K562 (cell line): ENCODE results near the gene ANXA2. TPM values are rescaled to one million over a fixed set of nuclear protein-coding genes. Genes with fewer than 3 reads are reported as not detected.
A peak's percentile ranks its signal among the peaks of the same experiment; 100 is the strongest.

Experiments used
- ATAC-seq: fragments of 200-7000 bp; cut with Tn5 transposase; 3 replicates; pipeline ENCODE4 v1.9.1; 2020; ENCODE audit warnings: moderate library complexity
- BruUV-seq: library from RNA; stranded (reverse); fragments of 400-500 nt; replicated peaks from 2 replicates; lab custom pipeline; 2021; lab: Mats Ljungman, UMichigan
- CTCF ChIA-PET: fragments of 300-600 bp; formaldehyde crosslinking; extraction: SDS; loops from one replicate; lab custom pipeline; 2021; ENCODE audit warnings: low intra/inter-chr PET ratio; lab: Yijun Ruan, JAX
- POLR2A ChIA-PET: fragments of 300-600, 350-650 bp; sonication (Branson Sonifier 250); formaldehyde crosslinking; extraction: SDS; loops from one replicate; lab custom pipeline; 2021; ENCODE audit warnings: antibody characterized with exemption, inconsistent platforms; lab: Yijun Ruan, JAX
- DNase-seq, 4 experiments: peaks; one replicate each; pipeline versions ENCODE4 v3.0.0 to v3.0.0-alpha.2; 2011 to 2018; ENCODE audit warnings: low spot score in 3 of 4, mixed read lengths in 3 of 4; ENCODE audit errors: extremely low read depth in 1 of 4
- FAIRE-seq: peaks from 2 replicates; lab custom pipeline; 2011; peaks lifted over from hg19 to GRCh38; lab: Jason Lieb, UNC
- H2AFZ ChIP-seq: 2 replicates; pipeline ENCODE4 v1.6.0; 2011; ENCODE audit warnings: low read depth, low read length, control low read depth, inconsistent platforms
- H3K27ac ChIP-seq: fragments of 200-600 bp; 3 replicates; pipeline ENCODE4 v1.8.0; 2011; ENCODE audit warnings: low read depth, mild to moderate bottlenecking, control low read depth, inconsistent platforms, low read length, moderate library complexity, mixed read lengths; ENCODE audit errors: extremely low read depth
- H3K27me3 ChIP-seq, 2 experiments: fragments of 300-600 bp in 1 of 2; 2 replicates in 1 of 2; 3 replicates in 1 of 2; pipeline versions ENCODE4 v1.6.0 to v1.8.0; 2011; ENCODE audit warnings: inconsistent platforms in 2 of 2, low read length in 2 of 2, mild to moderate bottlenecking in 1 of 2, mixed read lengths in 1 of 2, moderate library complexity in 1 of 2; ENCODE audit not compliant: control insufficient read depth in 2 of 2, insufficient read depth in 2 of 2
- H3K36me3 ChIP-seq: fragments of 300-600 bp; 3 replicates; pipeline ENCODE4 v1.8.0; 2011; ENCODE audit warnings: mild to moderate bottlenecking, low read length, inconsistent platforms; ENCODE audit not compliant: control insufficient read depth, insufficient read depth
- H3K4me1 ChIP-seq, 2 experiments: fragments of 200-600 bp in 1 of 2; replicated peaks in 1 of 2; 2 replicates in 1 of 2; 3 replicates in 1 of 2; pipeline versions ENCODE4 v1.5.1 to v1.8.0; 2011; ENCODE audit warnings: inconsistent platforms in 2 of 2, low read length in 2 of 2, mild to moderate bottlenecking in 1 of 2, mixed read lengths in 1 of 2, moderate library complexity in 1 of 2; ENCODE audit not compliant: control insufficient read depth in 2 of 2, insufficient read depth in 2 of 2
- H3K4me2 ChIP-seq: 2 replicates; pipeline ENCODE4 v1.6.1; 2011; ENCODE audit warnings: low read length, control low read depth, inconsistent platforms, mixed read lengths; ENCODE audit not compliant: insufficient read depth
- H3K4me3 ChIP-seq: fragments of 200-600 bp; sonication (generic), shearing (Covaris generic); 2 replicates; pipeline ENCODE4 v1.5.1; 2016; ENCODE audit warnings: control low read depth, inconsistent platforms
- H3K79me2 ChIP-seq: fragments of 200-600 bp; 3 replicates; pipeline ENCODE4 v1.8.0; 2011; ENCODE audit warnings: low read length, inconsistent platforms; ENCODE audit not compliant: control insufficient read depth, insufficient read depth
- H3K9ac ChIP-seq, 2 experiments: 2 replicates each; pipeline versions ENCODE4 v1.6.0 to v1.6.1; 2011; ENCODE audit warnings: low read depth in 2 of 2, low read length in 2 of 2, control low read depth in 1 of 2, inconsistent platforms in 1 of 2, mild to moderate bottlenecking in 1 of 2, mixed read lengths in 1 of 2; ENCODE audit not compliant: insufficient read depth in 1 of 2
- H3K9me1 ChIP-seq: one replicate; pipeline ENCODE4 v1.6.0; 2011; ENCODE audit warnings: inconsistent platforms, mild to moderate bottlenecking, low read length, moderate library complexity; ENCODE audit not compliant: control insufficient read depth, insufficient read depth
- H3K9me3 ChIP-seq: replicated peaks from 2 replicates; pipeline ENCODE4 v1.5.1; 2011; ENCODE audit warnings: low read depth, low read length, inconsistent platforms; ENCODE audit not compliant: control insufficient read depth, insufficient read depth
- H4K20me1 ChIP-seq: replicated peaks from 2 replicates; pipeline ENCODE4 v1.6.1; 2011; ENCODE audit warnings: low read length, inconsistent platforms, mixed read lengths; ENCODE audit not compliant: control insufficient read depth, insufficient read depth
- CEBPB ChIP-seq: fragments of 450-650 bp; IDR thresholded peaks from 2 replicates; pipeline ENCODE4 v1.6.1; 2016; ENCODE audit warnings: missing genetic modification characterization, missing compliant biosample characterization
- ETV6 ChIP-seq, 3 experiments: fragments of 150-350 bp in 1 of 3; sonication (generic) in 1 of 3; formaldehyde crosslinking in 1 of 3; IDR thresholded peaks; 2 replicates each; pipeline versions ENCODE4 v1.6.1 to v1.8.0; 2014 to 2022; ENCODE audit warnings: borderline replicate concordance in 2 of 3, low read depth in 2 of 3, antibody characterized with exemption in 1 of 3, low read length in 1 of 3, mild to moderate bottlenecking in 1 of 3, missing genetic modification reagents in 1 of 3
- NR3C1 ChIP-seq: sonication (generic); formaldehyde crosslinking; IDR thresholded peaks from 2 replicates; pipeline ENCODE4 v1.8.1; 2022; ENCODE audit warnings: missing genetic modification reagents
- WGBS: fragments of 100-300 bp; shearing (Covaris generic); methylation state at CpG from one replicate; pipeline ENCODE4 v1.1.6; 2016; ENCODE audit warnings: low coverage, mixed read lengths; ENCODE audit not compliant: insufficient coverage; ENCODE audit errors: missing lambda C conversion rate; 5-methylcytosine and 5-hydroxymethylcytosine counted together
- in situ Hi-C: fragments of 300-500 bp; cut with MboI; formaldehyde crosslinking; loops from 4 replicates; pipeline ENCODE4 v1.15.0; 2018; ENCODE audit warnings: inconsistent platforms, mixed read lengths
- intact Hi-C: fragments of 100-400 bp; cut with micrococcal nuclease; formaldehyde crosslinking; loops from 2 replicates; pipeline ENCODE4 v1.14.2; 2022
- polyA plus RNA-seq, 8 experiments: library from polyadenylated mRNA; depleted of rRNA in 4 of 8; stranded (reverse) in 5 of 8; unstranded in 3 of 8; fragments of >200 nt; fragmentation: Nextera tagmentation in 2 of 8; fragmentation: Illumina TruSeq in 1 of 8; extraction: Ambion mirVana in 2 of 8; extraction: Trizol in 1 of 8; gene quantifications; 2 replicates each; pipeline versions ENCODE4 v1.2.1 to v1.2.3, GENCODE V29; 2011 to 2014; ENCODE audit warnings: inconsistent platforms in 1 of 8, missing spikeins in 1 of 8
- total RNA-seq, 7 experiments: library from RNA; depleted of rRNA in 6 of 7; stranded (reverse); fragments of >200 nt in 6 of 7; fragmentation: Illumina TruSeq in 2 of 7; extraction: Trizol in 2 of 7; gene quantifications; 2 replicates each; pipeline versions ENCODE4 v1.2.1 to v1.2.3, GENCODE V29; 2011 to 2021; ENCODE audit warnings: low replicate concordance in 1 of 7
- TF ChIP-seq, protein P1 (sequence below): sonication (generic); formaldehyde crosslinking; IDR thresholded peaks from 2 replicates; pipeline ENCODE4 v1.5.0; 2020; ENCODE audit warnings: missing genetic modification reagents

The ANXA2 gene
- total and polyA plus RNA-seq, 9 of the 15 experiments (the other 6 are each of a cell fraction or from before 2014, with no cell fraction given): 301 to 1,102 (median 452) TPM

DNA sequence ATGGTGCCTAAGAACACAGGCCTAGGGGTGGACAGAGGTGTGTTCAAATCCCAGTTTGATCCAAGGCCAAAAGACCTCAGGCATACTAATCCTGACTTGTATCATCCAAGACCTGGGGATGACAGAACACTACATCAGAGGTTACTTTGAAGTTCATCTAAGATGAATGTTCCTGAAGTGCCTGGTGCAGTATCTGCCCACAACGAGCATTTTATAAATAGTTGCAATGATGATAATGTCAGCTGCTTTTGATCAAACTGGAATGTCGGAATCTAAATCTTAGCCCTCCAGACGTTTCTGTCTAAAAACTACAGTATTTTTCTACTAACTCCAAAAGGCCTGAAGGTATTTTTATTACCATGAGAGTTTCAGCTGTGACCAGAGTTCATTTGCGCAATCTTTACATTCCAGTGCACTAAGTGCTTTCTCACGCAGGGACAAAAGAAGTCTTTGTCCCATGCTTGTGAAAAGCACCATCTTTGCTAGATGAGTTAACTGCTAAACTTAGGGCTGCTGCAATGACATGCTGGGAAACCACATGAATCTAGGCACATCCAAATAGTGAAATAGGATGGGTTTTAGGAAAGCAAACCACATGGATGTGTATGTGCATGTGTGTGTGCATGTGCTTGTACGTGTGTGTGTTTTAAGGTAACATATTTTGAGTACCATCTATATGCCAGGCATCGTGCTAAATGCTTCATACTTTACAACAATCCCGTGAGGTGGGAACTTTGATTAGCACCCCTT, 18.1 kb downstream of the ANXA2 start:
- intact Hi-C loops: no loop called here
- Histone ChIP-seq H3K79me2 (no peaks in the 10 kb centered on the region), H4K20me1 (peaks cover 12% of the 10 kb centered on the region; the same call in 1 of the 2 replicates), H3K9me3 (no peaks in the 10 kb centered on the region), H3K9ac (no peak overlapping the region), H3K36me3 (peaks cover 81% of the 10 kb centered on the region), H3K27me3 (no peaks in the 10 kb centered on the region), H2AFZ (no peak overlapping the region), H3K27ac (no peak overlapping the region), H3K4me3 (no peak overlapping the region), H3K4me2 (no peak overlapping the region), H3K4me1 (no peaks in the 10 kb centered on the region; a peak in 1 of 5 replicates), H3K9me1 (no peaks in the 10 kb centered on the region)
- 87% methylated on average over 8 of the region's 8 CpGs for WGBS
- FAIRE-seq (no peak), DNase-seq (no peak), ATAC-seq (no peak)
- TF ChIP-seq, protein P1, sequence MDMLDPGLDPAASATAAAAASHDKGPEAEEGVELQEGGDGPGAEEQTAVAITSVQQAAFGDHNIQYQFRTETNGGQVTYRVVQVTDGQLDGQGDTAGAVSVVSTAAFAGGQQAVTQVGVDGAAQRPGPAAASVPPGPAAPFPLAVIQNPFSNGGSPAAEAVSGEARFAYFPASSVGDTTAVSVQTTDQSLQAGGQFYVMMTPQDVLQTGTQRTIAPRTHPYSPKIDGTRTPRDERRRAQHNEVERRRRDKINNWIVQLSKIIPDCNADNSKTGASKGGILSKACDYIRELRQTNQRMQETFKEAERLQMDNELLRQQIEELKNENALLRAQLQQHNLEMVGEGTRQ (CRISPR knock-in tag): no peak
- TF ChIP-seq CEBPB (tag): peak; percentile 48
- no peak for TF ChIP-seq ETV6 (IDR thresholded peaks at IDR 0.05; ENCODE audit: borderline replicate concordance in 1 of 2, low read depth in 2 of 2, low read length in 1 of 2)
- TF ChIP-seq ETV6 (CRISPR knock-in tag; IDR thresholded peaks at IDR 0.05; ENCODE audit: borderline replicate concordance): no peak
- no peak for TF ChIP-seq NR3C1 (CRISPR knock-in tag)
- in situ Hi-C loops: no loop called here
- CTCF ChIA-PET: no interaction called here
- POLR2A ChIA-PET: interaction anchor here (4.5 kb wide), 1 partner anchor 15 kb away, joined by 38 read pairs; no protein-coding TSS in a partner anchor
- BruUV-seq: no TSS peak
